ENCODE data around the gene PABPN1. TPM values are rescaled to one million over a fixed set of nuclear protein-coding genes. Genes with fewer than 3 reads are reported as not detected.

PABPN1 gene
- total and polyA plus RNA-seq, 2 of the 13 experiments (the other 11 are each of a cell fraction or from before 2014, with no cell fraction given), result 233 to 524 TPM

DNA sequence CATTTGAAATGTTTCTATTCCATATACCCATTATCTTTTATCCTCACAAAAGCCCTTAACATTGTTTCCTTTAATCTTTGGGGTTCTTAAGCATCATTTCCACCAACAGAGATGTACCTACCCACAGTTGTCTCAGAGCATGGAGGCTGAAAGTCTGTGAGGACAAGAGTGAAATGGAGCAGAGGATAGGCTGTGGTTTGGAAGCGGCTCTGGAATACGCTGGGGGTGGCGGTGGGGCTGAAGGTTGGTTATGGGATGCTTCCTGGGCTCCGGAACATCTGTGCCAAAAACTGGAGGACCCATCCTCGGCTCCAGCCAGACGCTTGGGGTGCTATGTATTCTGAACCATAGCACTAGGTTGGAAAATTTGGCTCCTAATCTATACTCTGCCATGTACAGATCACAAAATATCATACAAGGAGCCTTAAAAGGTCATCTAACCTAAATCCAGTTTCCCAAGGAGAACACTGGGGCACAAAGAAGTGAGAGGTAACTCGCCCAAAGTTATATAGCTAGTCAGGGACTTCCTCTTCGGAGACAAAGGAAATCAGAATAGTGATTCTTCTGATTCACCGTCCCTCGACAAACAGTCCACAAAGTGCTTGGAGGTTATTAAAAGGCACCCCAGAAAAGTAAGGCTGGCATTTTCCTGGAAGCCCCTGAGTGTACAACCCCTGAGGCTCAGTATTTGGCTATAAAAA lies 21.1 kb upstream of the PABPN1 start (continued):
- TF ChIP-seq, protein P1, sequence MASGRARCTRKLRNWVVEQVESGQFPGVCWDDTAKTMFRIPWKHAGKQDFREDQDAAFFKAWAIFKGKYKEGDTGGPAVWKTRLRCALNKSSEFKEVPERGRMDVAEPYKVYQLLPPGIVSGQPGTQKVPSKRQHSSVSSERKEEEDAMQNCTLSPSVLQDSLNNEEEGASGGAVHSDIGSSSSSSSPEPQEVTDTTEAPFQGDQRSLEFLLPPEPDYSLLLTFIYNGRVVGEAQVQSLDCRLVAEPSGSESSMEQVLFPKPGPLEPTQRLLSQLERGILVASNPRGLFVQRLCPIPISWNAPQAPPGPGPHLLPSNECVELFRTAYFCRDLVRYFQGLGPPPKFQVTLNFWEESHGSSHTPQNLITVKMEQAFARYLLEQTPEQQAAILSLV (CRISPR knock-in tag; IDR thresholded peaks at IDR 0.05; ENCODE audit: borderline replicate concordance), result no peak
- TF ChIP-seq, protein P2, sequence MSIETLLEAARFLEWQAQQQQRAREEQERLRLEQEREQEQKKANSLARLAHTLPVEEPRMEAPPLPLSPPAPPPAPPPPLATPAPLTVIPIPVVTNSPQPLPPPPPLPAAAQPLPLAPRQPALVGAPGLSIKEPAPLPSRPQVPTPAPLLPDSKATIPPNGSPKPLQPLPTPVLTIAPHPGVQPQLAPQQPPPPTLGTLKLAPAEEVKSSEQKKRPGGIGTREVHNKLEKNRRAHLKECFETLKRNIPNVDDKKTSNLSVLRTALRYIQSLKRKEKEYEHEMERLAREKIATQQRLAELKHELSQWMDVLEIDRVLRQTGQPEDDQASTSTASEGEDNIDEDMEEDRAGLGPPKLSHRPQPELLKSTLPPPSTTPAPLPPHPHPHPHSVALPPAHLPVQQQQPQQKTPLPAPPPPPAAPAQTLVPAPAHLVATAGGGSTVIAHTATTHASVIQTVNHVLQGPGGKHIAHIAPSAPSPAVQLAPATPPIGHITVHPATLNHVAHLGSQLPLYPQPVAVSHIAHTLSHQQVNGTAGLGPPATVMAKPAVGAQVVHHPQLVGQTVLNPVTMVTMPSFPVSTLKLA (IDR thresholded peaks at IDR 0.05), result no peak
- 0 out of 2 replicates have a peak, but pooled peaks have one; percentile 23 for TF ChIP-seq ZNF747 (CRISPR knock-in tag; IDR thresholded peaks at IDR 0.05; ENCODE audit: borderline replicate concordance)
- TF ChIP-seq ZNF274 (CRISPR knock-in tag; IDR thresholded peaks at IDR 0.05), result no peak
- no peak for TF ChIP-seq HNF4A (CRISPR knock-in tag; IDR thresholded peaks at IDR 0.05)
- TF ChIP-seq, protein P3, sequence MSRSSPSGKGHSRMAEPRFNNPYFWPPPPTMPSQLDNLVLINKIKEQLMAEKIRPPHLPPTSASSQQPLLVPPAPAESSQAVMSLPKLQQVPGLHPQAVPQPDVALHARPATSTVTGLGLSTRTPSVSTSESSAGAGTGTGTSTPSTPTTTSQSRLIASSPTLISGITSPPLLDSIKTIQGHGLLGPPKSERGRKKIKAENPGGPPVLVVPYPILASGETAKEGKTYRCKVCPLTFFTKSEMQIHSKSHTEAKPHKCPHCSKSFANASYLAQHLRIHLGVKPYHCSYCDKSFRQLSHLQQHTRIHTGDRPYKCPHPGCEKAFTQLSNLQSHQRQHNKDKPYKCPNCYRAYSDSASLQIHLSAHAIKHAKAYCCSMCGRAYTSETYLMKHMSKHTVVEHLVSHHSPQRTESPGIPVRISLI (CRISPR knock-in tag; IDR thresholded peaks at IDR 0.05; ENCODE audit: borderline replicate concordance), result peak; percentile 75; the same call in 1 of the 2 replicates
- TF ChIP-seq, protein P4, sequence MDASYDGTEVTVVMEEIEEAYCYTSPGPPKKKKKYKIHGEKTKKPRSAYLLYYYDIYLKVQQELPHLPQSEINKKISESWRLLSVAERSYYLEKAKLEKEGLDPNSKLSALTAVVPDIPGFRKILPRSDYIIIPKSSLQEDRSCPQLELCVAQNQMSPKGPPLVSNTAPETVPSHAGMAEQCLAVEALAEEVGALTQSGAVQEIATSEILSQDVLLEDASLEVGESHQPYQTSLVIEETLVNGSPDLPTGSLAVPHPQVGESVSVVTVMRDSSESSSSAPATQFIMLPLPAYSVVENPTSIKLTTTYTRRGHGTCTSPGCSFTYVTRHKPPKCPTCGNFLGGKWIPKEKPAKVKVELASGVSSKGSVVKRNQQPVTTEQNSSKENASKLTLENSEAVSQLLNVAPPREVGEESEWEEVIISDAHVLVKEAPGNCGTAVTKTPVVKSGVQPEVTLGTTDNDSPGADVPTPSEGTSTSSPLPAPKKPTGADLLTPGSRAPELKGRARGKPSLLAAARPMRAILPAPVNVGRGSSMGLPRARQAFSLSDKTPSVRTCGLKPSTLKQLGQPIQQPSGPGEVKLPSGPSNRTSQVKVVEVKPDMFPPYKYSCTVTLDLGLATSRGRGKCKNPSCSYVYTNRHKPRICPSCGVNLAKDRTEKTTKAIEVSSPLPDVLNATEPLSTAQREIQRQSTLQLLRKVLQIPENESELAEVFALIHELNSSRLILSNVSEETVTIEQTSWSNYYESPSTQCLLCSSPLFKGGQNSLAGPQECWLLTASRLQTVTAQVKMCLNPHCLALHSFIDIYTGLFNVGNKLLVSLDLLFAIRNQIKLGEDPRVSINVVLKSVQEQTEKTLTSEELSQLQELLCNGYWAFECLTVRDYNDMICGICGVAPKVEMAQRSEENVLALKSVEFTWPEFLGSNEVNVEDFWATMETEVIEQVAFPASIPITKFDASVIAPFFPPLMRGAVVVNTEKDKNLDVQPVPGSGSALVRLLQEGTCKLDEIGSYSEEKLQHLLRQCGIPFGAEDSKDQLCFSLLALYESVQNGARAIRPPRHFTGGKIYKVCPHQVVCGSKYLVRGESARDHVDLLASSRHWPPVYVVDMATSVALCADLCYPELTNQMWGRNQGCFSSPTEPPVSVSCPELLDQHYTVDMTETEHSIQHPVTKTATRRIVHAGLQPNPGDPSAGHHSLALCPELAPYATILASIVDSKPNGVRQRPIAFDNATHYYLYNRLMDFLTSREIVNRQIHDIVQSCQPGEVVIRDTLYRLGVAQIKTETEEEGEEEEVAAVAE (CRISPR knock-in tag; IDR thresholded peaks at IDR 0.05; ENCODE audit: borderline replicate concordance), result no peak
- TF ChIP-seq, protein P5, sequence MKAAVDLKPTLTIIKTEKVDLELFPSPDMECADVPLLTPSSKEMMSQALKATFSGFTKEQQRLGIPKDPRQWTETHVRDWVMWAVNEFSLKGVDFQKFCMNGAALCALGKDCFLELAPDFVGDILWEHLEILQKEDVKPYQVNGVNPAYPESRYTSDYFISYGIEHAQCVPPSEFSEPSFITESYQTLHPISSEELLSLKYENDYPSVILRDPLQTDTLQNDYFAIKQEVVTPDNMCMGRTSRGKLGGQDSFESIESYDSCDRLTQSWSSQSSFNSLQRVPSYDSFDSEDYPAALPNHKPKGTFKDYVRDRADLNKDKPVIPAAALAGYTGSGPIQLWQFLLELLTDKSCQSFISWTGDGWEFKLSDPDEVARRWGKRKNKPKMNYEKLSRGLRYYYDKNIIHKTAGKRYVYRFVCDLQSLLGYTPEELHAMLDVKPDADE (CRISPR knock-in tag; IDR thresholded peaks at IDR 0.05), result no peak
- peak; percentile 3; the same call in 1 of the 2 replicates for TF ChIP-seq ZNF335 (CRISPR knock-in tag; IDR thresholded peaks at IDR 0.05)
- TF ChIP-seq, protein P6, sequence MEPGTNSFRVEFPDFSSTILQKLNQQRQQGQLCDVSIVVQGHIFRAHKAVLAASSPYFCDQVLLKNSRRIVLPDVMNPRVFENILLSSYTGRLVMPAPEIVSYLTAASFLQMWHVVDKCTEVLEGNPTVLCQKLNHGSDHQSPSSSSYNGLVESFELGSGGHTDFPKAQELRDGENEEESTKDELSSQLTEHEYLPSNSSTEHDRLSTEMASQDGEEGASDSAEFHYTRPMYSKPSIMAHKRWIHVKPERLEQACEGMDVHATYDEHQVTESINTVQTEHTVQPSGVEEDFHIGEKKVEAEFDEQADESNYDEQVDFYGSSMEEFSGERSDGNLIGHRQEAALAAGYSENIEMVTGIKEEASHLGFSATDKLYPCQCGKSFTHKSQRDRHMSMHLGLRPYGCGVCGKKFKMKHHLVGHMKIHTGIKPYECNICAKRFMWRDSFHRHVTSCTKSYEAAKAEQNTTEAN (CRISPR knock-in tag; conservative IDR thresholded peaks at IDR 0.05), result 0 out of 2 replicates have a peak, but pooled peaks have one; percentile 25
- peak; percentile 50 for TF ChIP-seq ZFY (CRISPR knock-in tag; IDR thresholded peaks at IDR 0.05)
- TF ChIP-seq, protein P7, sequence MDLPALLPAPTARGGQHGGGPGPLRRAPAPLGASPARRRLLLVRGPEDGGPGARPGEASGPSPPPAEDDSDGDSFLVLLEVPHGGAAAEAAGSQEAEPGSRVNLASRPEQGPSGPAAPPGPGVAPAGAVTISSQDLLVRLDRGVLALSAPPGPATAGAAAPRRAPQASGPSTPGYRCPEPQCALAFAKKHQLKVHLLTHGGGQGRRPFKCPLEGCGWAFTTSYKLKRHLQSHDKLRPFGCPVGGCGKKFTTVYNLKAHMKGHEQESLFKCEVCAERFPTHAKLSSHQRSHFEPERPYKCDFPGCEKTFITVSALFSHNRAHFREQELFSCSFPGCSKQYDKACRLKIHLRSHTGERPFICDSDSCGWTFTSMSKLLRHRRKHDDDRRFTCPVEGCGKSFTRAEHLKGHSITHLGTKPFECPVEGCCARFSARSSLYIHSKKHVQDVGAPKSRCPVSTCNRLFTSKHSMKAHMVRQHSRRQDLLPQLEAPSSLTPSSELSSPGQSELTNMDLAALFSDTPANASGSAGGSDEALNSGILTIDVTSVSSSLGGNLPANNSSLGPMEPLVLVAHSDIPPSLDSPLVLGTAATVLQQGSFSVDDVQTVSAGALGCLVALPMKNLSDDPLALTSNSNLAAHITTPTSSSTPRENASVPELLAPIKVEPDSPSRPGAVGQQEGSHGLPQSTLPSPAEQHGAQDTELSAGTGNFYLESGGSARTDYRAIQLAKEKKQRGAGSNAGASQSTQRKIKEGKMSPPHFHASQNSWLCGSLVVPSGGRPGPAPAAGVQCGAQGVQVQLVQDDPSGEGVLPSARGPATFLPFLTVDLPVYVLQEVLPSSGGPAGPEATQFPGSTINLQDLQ (CRISPR knock-in tag; IDR thresholded peaks at IDR 0.05), result no peak
- no peak for TF ChIP-seq FOXM1 (CRISPR knock-in tag; IDR thresholded peaks at IDR 0.05)
- TF ChIP-seq ZFP36L1 (CRISPR knock-in tag; IDR thresholded peaks at IDR 0.05), result 0 out of 2 replicates have a peak, but pooled peaks have one; percentile 2
